HuH-7 (cell line): ENCODE measurements around the gene CILP.

Source experiments
- DNase-seq: peaks from one replicate; pipeline ENCODE4 v3.0.0; 2011; ENCODE audit warnings: low spot score

The CILP gene

GRCh38 chr15:65147902-65148301, 63.4 kb downstream of the CILP start:
- DNase-seq, result no peak

DNA sequence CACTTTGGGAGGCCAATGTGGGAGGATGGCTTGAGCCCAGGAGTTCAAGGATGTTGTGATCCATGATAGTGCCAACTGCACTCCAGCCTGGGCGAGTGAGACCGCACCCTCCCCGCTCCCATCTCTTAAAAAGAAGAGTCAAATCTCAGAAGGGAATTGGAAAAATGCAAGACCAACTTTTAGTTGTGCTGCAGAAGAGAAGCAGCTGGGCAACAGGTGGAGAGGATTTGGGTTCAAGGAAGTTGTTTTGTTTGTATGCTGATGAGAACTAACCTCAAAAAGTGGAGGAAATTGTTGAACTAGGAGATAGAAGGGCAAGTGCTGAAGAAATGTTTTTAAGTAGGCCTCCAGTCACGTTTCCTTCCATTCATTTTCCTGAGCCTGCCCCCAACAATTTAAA, 64.8 kb downstream of the CILP start:
- DNase-seq, result no peak
